Measurements from ENCODE around the gene SLC16A2.
A peak's percentile ranks its signal among the peaks of the same experiment; 100 is the strongest.

SLC16A2 gene

DNA sequence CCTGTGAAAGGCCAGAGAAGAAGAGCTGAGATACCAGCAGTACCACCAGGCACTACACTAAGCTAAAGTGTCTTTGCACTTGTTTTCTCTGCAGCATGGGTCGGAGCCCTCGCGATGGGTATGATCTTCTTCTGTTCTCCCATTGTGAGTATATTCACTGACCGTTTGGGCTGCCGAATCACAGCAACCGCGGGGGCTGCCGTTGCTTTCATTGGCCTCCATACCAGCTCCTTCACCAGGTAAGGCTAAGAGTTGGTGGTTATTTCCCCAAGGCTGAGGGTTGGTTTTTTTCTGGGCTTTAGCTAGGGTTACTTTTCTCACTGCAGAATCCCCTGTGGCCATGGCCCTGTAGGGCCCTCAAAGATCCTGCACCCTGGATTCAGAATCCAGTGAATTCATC, 99.6 kb downstream of the SLC16A2 start:
- no peaks in the 10 kb centered on the region for H3K4me1 ChIP-seq (ENCODE audit: control insufficient read depth, insufficient read depth, low read length)
- no peaks in the 10 kb centered on the region for H3K36me3 ChIP-seq (ENCODE audit: control insufficient read depth, insufficient read depth, low read length)
- H3K4me3 ChIP-seq (ENCODE audit: low read depth, low read length) = no peak overlapping the region
- H3K27ac ChIP-seq (ENCODE audit: low read depth, low read length) = no peak overlapping the region
- H3K9ac ChIP-seq (ENCODE audit: low read length) = no peak overlapping the region
- H3K27me3 ChIP-seq (ENCODE audit: control insufficient read depth, insufficient read depth, low read length) = no peaks in the 10 kb centered on the region
- H3K9me3 ChIP-seq (ENCODE audit: control insufficient read depth, insufficient read depth, low read depth, low read length) = peaks cover 17% of the 10 kb centered on the region

DNA sequence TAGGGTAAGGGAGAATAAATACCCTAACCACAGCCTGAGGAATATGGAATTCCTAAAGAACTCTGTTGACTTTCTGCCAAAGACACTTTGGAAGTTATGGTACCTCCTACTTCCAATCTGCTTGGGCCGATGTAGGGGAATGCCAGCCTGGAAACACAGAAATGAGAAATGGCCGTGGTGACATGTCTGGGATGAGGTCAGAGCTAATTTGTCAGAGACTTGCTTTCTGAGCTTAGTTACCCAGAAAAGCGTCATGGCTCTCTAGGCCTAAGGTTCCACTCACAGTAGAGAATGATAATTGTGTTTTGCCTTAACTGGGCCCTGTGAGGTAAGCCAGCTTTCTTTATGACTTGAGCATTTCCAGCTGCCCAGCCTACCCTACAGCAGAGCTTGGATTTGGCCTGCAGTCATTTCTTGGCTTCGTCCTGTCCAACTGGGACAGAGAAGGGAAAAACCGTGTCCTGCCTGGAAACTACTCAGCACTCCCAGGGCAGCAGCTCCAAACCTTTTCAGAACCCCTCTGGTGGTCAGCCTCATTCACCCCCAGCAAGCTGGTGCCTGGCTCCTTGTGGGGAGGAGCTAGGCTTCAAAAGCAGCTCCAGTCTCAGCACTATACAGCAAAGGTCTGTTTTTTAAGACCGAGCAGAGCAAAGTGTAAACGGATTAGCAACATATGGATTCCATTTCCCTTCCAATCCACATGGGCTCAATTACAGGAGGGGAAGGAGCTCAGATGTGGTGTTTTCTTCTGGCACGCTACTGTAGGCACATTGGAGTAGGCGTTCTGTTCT, 100.9 kb downstream of the SLC16A2 start:
- Histone ChIP-seq H3K36me3 (ENCODE audit: control insufficient read depth, insufficient read depth, low read length) (no peaks in the 10 kb centered on the region), H3K4me3 (ENCODE audit: low read depth, low read length) (no peak overlapping the region), H3K4me1 (ENCODE audit: control insufficient read depth, insufficient read depth, low read length) (no peaks in the 10 kb centered on the region), H3K9me3 (ENCODE audit: control insufficient read depth, insufficient read depth, low read depth, low read length) (peaks cover 6% of the 10 kb centered on the region; the same call in 1 of the 2 replicates), H3K9ac (ENCODE audit: low read length) (no peak overlapping the region), H3K27me3 (ENCODE audit: control insufficient read depth, insufficient read depth, low read length) (no peaks in the 10 kb centered on the region), H3K27ac (ENCODE audit: low read depth, low read length) (no peak overlapping the region)

DNA sequence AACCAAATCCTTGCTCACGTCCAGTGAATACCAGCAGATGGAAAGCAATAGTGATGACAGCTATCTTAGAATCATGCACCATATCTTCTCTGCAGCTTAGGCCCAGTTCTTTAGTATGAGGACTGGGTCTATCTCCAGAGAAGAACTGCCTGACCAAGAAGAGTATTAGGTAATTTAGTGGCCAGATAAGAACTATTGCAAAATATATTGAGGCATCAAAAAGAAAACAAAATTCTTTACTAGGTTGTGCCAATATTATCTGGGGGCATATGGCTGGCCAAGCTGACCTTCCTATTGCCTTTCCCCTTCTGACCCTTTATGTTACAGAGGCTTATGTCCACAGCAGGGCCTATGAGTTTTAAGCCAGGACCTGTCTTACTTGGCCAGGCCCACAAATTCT, 101.9 kb downstream of the SLC16A2 start:
- Histone ChIP-seq H3K4me3 (ENCODE audit: low read depth, low read length) (no peak overlapping the region), H3K4me1 (ENCODE audit: control insufficient read depth, insufficient read depth, low read length) (peaks cover under 1% of the 10 kb centered on the region; the same call in 1 of the 2 replicates), H3K9ac (ENCODE audit: low read length) (no peak overlapping the region), H3K9me3 (ENCODE audit: control insufficient read depth, insufficient read depth, low read depth, low read length) (no peaks in the 10 kb centered on the region), H3K36me3 (ENCODE audit: control insufficient read depth, insufficient read depth, low read length) (no peaks in the 10 kb centered on the region), H3K27me3 (ENCODE audit: control insufficient read depth, insufficient read depth, low read length) (no peaks in the 10 kb centered on the region), H3K27ac (ENCODE audit: low read depth, low read length) (no peak overlapping the region)

DNA sequence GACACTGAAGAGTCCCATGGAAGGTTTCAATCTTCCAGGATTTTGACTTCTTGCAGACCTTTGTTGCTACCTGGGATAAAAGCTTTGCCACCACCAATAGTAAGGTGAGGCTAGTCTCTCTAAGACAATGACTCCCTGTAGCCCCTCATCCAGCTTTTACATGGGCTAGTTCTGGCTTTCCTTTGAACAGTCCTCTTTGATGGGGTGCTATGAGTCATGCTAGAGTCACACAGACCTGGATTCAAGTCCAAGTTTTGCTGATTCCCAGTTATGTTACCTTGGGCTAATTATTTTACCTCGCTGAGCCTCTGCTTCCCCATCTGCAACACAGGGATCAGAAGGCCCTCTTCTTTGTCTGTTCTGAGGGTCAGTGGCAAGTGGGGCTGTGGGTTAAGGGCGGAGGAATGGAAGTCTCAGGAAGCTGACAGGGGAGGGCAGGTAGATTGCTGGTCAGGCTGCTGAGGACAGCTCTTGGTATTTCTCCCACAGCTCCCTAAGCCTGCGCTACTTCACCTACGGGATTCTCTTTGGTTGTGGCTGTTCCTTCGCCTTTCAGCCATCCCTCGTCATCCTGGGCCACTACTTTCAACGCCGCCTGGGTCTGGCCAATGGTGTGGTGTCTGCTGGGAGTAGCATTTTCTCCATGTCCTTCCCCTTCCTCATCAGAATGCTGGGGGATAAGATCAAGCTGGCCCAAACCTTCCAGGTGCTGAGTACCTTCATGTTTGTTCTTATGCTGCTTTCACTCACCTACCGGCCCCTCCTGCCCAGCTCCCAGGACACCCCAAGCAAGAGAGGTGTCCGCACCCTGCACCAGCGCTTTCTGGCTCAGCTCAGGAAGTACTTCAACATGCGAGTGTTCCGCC, 102.8 kb downstream of the SLC16A2 start:
- H3K9ac ChIP-seq (ENCODE audit: low read length) = no peak overlapping the region
- H3K4me1 ChIP-seq (ENCODE audit: control insufficient read depth, insufficient read depth, low read length) = peaks cover 2% of the 10 kb centered on the region; the same call in 1 of the 2 replicates
- H3K4me3 ChIP-seq (ENCODE audit: low read depth, low read length) = no peak overlapping the region
- no peaks in the 10 kb centered on the region for H3K27me3 ChIP-seq (ENCODE audit: control insufficient read depth, insufficient read depth, low read length)
- H3K27ac ChIP-seq (ENCODE audit: low read depth, low read length) = no peak overlapping the region
- no peaks in the 10 kb centered on the region for H3K9me3 ChIP-seq (ENCODE audit: control insufficient read depth, insufficient read depth, low read depth, low read length)
- no peaks in the 10 kb centered on the region for H3K36me3 ChIP-seq (ENCODE audit: control insufficient read depth, insufficient read depth, low read length)

DNA sequence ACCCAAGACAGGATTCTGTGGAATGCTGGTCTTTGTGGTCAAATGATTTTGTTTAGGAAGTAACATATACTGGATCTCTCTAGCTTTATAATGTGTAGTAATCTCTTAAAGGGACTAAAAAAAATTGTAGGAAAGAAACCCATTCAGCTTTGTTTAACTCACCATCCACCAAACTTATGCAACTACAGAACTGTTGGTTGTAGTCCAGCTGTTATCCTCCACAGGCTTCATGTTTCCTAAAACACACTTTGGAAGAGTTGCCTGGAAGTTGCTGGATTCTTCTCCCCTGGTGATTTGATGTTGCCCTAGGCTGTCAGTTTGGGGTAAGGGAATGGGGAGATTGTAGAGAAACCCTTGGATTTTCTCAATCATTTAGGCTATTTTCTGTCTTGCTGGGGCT, 103.8 kb downstream of the SLC16A2 start:
- Histone ChIP-seq H3K27ac (ENCODE audit: low read depth, low read length) (no peak overlapping the region), H3K36me3 (ENCODE audit: control insufficient read depth, insufficient read depth, low read length) (no peaks in the 10 kb centered on the region), H3K9ac (ENCODE audit: low read length) (no peak overlapping the region), H3K4me1 (ENCODE audit: control insufficient read depth, insufficient read depth, low read length) (peaks cover 2% of the 10 kb centered on the region; the same call in 1 of the 2 replicates), H3K9me3 (ENCODE audit: control insufficient read depth, insufficient read depth, low read depth, low read length) (no peaks in the 10 kb centered on the region), H3K4me3 (ENCODE audit: low read depth, low read length) (no peak overlapping the region), H3K27me3 (ENCODE audit: control insufficient read depth, insufficient read depth, low read length) (no peaks in the 10 kb centered on the region)

DNA sequence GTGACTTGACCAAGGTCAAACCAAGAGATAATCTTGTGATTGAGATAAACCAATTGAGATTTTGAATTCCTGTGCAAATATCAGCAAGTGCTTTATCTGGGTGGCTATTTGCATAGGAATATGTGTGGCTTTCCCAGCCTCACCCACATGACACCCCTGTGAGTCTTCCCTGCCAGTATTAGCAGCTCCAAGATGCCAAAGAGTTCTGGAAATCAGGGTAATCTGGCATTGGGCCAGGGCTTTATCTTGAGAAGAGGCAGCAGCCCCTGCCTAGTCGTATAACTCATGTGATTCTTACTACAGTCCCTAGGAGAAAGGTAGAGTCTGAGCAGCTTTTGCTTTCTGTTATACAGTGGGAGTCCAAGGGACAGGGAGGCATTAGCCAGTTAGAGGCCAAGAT, 105.5 kb downstream of the SLC16A2 start:
- Histone ChIP-seq H3K27ac (ENCODE audit: low read depth, low read length) (no peak overlapping the region), H3K27me3 (ENCODE audit: control insufficient read depth, insufficient read depth, low read length) (no peaks in the 10 kb centered on the region), H3K36me3 (ENCODE audit: control insufficient read depth, insufficient read depth, low read length) (no peaks in the 10 kb centered on the region), H3K9ac (ENCODE audit: low read length) (no peak overlapping the region), H3K4me1 (ENCODE audit: control insufficient read depth, insufficient read depth, low read length) (peaks cover 2% of the 10 kb centered on the region; the same call in 1 of the 2 replicates), H3K9me3 (ENCODE audit: control insufficient read depth, insufficient read depth, low read depth, low read length) (no peaks in the 10 kb centered on the region), H3K4me3 (ENCODE audit: low read depth, low read length) (no peak overlapping the region)

DNA sequence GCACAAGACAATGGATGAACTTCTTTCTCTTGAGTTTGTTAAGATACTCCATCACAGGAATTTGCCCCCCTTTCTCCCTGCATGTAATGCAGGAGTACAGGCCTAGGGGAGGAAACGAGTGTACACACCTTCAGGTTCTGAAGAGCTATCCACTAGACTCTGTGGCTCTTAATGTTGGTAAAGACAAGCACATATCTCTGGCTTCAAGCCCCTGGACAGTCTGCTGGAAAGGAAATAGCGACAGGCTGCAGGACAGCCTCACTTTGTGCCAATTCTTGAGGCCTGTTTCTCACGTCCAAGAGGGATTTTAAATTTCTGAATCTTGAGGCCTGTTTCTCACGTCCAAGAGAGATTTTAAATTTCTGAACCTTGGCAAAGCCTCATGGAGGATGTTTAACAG, 106.1 kb downstream of the SLC16A2 start:
- H3K9me3 ChIP-seq (ENCODE audit: control insufficient read depth, insufficient read depth, low read depth, low read length) = no peaks in the 10 kb centered on the region
- no peaks in the 10 kb centered on the region for H3K27me3 ChIP-seq (ENCODE audit: control insufficient read depth, insufficient read depth, low read length)
- no peak overlapping the region for H3K9ac ChIP-seq (ENCODE audit: low read length)
- peaks cover 2% of the 10 kb centered on the region; the same call in 1 of the 2 replicates for H3K4me1 ChIP-seq (ENCODE audit: control insufficient read depth, insufficient read depth, low read length)
- no peak overlapping the region for H3K4me3 ChIP-seq (ENCODE audit: low read depth, low read length)
- no peak overlapping the region for H3K27ac ChIP-seq (ENCODE audit: low read depth, low read length)
- no peaks in the 10 kb centered on the region for H3K36me3 ChIP-seq (ENCODE audit: control insufficient read depth, insufficient read depth, low read length)

DNA sequence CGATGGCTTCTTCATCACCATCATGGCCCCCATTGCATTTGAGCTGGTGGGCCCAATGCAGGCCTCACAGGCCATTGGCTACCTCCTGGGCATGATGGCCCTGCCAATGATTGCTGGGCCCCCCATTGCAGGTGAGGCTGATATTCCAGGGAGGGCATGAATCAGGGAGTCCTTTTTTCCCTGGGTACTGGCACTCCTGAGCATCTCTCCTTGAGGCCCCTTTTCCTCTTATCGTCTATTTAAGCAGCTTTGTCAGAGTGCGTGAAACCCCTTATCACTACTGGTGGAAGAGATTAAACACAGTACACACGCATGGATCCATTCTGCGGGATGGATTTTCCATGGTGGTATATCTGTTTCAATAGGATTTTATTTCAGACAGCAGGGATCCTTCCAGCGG, 108.0 kb downstream of the SLC16A2 start:
- Histone ChIP-seq H3K4me1 (ENCODE audit: control insufficient read depth, insufficient read depth, low read length) (peaks cover 3% of the 10 kb centered on the region; the same call in 1 of the 2 replicates), H3K36me3 (ENCODE audit: control insufficient read depth, insufficient read depth, low read length) (no peaks in the 10 kb centered on the region), H3K27ac (ENCODE audit: low read depth, low read length) (no peak overlapping the region), H3K9me3 (ENCODE audit: control insufficient read depth, insufficient read depth, low read depth, low read length) (no peaks in the 10 kb centered on the region), H3K4me3 (ENCODE audit: low read depth, low read length) (no peak overlapping the region), H3K9ac (ENCODE audit: low read length) (no peak overlapping the region), H3K27me3 (ENCODE audit: control insufficient read depth, insufficient read depth, low read length) (no peaks in the 10 kb centered on the region)

DNA sequence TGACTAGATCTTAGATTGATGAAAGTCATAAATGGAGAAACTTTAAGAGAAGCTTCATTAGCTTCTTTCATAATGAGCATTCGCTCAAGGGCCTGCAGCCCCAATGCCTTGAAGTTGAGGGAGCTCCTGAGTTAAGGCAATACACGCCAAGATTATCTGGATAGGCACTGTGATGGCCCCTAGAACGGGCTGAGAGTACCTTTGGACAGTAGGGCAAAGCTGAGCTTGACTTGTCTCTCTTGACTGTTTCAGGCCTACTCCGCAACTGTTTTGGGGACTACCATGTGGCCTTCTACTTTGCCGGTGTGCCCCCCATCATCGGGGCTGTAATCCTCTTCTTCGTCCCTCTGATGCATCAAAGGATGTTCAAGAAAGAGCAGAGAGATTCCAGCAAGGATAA, 109.8 kb downstream of the SLC16A2 start:
- Histone ChIP-seq H3K27ac (ENCODE audit: low read depth, low read length) (no peak overlapping the region), H3K4me3 (ENCODE audit: low read depth, low read length) (no peak overlapping the region), H3K36me3 (ENCODE audit: control insufficient read depth, insufficient read depth, low read length) (no peaks in the 10 kb centered on the region), H3K4me1 (ENCODE audit: control insufficient read depth, insufficient read depth, low read length) (peaks cover 12% of the 10 kb centered on the region), H3K9ac (ENCODE audit: low read length) (no peak overlapping the region), H3K27me3 (ENCODE audit: control insufficient read depth, insufficient read depth, low read length) (no peaks in the 10 kb centered on the region), H3K9me3 (ENCODE audit: control insufficient read depth, insufficient read depth, low read depth, low read length) (no peaks in the 10 kb centered on the region)

DNA sequence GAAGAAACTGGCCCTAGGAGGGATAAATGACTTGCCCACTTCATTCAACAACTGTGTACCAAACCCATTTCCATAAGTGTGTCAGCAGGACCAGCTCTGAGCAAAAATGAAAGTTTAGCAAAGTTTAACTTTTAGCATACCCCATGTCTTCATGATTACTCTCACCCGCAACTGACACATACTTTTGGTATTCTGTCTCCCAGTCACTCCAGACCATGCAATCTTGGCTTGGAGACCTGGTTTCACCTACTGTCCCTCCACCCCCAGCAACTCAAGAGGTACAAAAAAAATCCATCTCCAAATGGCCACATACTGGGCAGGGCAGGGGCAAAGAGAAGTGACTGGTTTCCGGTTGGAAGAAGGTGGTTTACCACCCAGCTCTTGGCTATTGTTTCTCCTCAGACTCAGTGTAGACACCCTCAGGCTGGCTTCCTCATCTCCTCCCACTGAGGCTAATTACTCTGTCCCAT, 113.3 kb downstream of the SLC16A2 start:
- no peaks in the 10 kb centered on the region for H3K36me3 ChIP-seq (ENCODE audit: control insufficient read depth, insufficient read depth, low read length)
- no peak overlapping the region for H3K9ac ChIP-seq (ENCODE audit: low read length)
- H3K27ac ChIP-seq (ENCODE audit: low read depth, low read length) = 0 out of 2 replicates have a peak overlapping the region, but pooled peaks have one; percentile 32
- peaks cover 13% of the 10 kb centered on the region; the same call in 1 of the 2 replicates for H3K27me3 ChIP-seq (ENCODE audit: control insufficient read depth, insufficient read depth, low read length)
- H3K4me3 ChIP-seq (ENCODE audit: low read depth, low read length) = no peak overlapping the region
- peaks cover 25% of the 10 kb centered on the region for H3K4me1 ChIP-seq (ENCODE audit: control insufficient read depth, insufficient read depth, low read length)
- no peaks in the 10 kb centered on the region for H3K9me3 ChIP-seq (ENCODE audit: control insufficient read depth, insufficient read depth, low read depth, low read length)

DNA sequence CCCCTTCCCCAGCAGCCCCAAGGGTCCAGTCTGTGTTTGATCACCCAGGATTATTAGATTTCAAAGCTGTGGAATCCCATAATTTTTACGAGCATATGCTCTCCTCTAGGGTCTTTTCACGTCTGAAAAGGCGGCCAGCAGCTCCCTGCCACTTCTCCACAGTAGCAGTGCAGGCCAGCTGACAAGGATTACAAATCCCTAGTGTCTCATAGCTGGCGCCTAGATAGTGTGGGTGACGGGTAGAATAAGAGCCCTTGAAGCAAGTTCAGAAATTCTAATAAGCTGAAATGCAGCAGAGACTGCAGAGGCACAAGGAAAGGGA, 113.8 kb downstream of the SLC16A2 start:
- no peak overlapping the region for H3K9ac ChIP-seq (ENCODE audit: low read length)
- H3K27ac ChIP-seq (ENCODE audit: low read depth, low read length) = 0 out of 2 replicates have a peak overlapping the region, but pooled peaks have one; percentile 32
- no peaks in the 10 kb centered on the region for H3K36me3 ChIP-seq (ENCODE audit: control insufficient read depth, insufficient read depth, low read length)
- peaks cover 25% of the 10 kb centered on the region for H3K4me1 ChIP-seq (ENCODE audit: control insufficient read depth, insufficient read depth, low read length)
- H3K27me3 ChIP-seq (ENCODE audit: control insufficient read depth, insufficient read depth, low read length) = peaks cover 13% of the 10 kb centered on the region; the same call in 1 of the 2 replicates
- no peaks in the 10 kb centered on the region for H3K9me3 ChIP-seq (ENCODE audit: control insufficient read depth, insufficient read depth, low read depth, low read length)
- H3K4me3 ChIP-seq (ENCODE audit: low read depth, low read length) = peak overlapping the region; percentile 62; the same call in 1 of the 2 replicates
